ENCODE results near the gene ZNF385D.

Gene ZNF385D

DNA sequence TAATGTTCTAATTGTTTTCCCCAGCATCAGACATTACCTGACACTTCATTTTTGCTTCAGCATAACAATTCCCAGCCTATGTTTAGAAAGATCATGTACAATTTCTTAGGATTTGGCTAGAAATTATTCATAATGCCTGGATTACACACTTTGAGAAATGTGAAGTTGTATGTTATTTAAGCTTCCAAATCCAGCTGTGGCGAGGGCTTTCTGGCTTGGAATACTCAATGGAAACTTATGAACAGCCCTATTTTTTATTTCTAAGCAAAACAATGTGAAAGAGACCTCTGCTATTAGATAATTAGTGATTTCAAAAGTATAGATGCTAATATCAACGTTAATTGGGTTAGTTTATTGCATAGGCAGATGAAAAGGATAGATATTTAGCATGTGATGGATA lies 341.6 kb downstream of the ZNF385D start:
- TF ChIP-seq OSR1 (CRISPR knock-in tag; IDR thresholded peaks at IDR 0.05) (no peak), ZC3H10 (CRISPR knock-in tag; IDR thresholded peaks at IDR 0.05) (no peak), GLIS3 (CRISPR knock-in tag; IDR thresholded peaks at IDR 0.05) (no peak), ZFP3 (CRISPR knock-in tag; IDR thresholded peaks at IDR 0.05) (no peak), PPARA (CRISPR knock-in tag; IDR thresholded peaks at IDR 0.05; ENCODE audit: borderline replicate concordance) (no peak), ESRRG (CRISPR knock-in tag; IDR thresholded peaks at IDR 0.05) (no peak), BACH2 (CRISPR knock-in tag; IDR thresholded peaks at IDR 0.05; ENCODE audit: borderline replicate concordance) (no peak), ZNF70 (CRISPR knock-in tag; IDR thresholded peaks at IDR 0.05) (no peak), CSDC2 (CRISPR knock-in tag; IDR thresholded peaks at IDR 0.05) (no peak), ZFP30 (CRISPR knock-in tag; IDR thresholded peaks at IDR 0.05) (no peak), ISL1 (CRISPR knock-in tag; IDR thresholded peaks at IDR 0.05) (no peak), ARNTL (CRISPR knock-in tag; IDR thresholded peaks at IDR 0.05; ENCODE audit: borderline replicate concordance, low read depth) (no peak), RARB (CRISPR knock-in tag; IDR thresholded peaks at IDR 0.05) (no peak), ZNF8 (CRISPR knock-in tag; IDR thresholded peaks at IDR 0.05) (no peak)
- TF ChIP-seq, protein P1, sequence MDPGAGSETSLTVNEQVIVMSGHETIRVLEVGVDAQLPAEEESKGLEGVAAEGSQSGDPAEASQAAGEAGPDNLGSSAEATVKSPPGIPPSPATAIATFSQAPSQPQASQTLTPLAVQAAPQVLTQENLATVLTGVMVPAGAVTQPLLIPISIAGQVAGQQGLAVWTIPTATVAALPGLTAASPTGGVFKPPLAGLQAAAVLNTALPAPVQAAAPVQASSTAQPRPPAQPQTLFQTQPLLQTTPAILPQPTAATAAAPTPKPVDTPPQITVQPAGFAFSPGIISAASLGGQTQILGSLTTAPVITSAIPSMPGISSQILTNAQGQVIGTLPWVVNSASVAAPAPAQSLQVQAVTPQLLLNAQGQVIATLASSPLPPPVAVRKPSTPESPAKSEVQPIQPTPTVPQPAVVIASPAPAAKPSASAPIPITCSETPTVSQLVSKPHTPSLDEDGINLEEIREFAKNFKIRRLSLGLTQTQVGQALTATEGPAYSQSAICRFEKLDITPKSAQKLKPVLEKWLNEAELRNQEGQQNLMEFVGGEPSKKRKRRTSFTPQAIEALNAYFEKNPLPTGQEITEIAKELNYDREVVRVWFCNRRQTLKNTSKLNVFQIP (CRISPR knock-in tag; IDR thresholded peaks at IDR 0.05; ENCODE audit: borderline replicate concordance, low read depth) = no peak
- TF ChIP-seq, protein P2, sequence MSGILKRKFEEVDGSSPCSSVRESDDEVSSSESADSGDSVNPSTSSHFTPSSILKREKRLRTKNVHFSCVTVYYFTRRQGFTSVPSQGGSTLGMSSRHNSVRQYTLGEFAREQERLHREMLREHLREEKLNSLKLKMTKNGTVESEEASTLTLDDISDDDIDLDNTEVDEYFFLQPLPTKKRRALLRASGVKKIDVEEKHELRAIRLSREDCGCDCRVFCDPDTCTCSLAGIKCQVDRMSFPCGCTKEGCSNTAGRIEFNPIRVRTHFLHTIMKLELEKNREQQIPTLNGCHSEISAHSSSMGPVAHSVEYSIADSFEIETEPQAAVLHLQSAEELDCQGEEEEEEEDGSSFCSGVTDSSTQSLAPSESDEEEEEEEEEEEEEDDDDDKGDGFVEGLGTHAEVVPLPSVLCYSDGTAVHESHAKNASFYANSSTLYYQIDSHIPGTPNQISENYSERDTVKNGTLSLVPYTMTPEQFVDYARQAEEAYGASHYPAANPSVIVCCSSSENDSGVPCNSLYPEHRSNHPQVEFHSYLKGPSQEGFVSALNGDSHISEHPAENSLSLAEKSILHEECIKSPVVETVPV (CRISPR knock-in tag; IDR thresholded peaks at IDR 0.05) = no peak
- no peak for ATAC-seq

- no peak for ATAC-seq
- TF ChIP-seq OSR1 (CRISPR knock-in tag; IDR thresholded peaks at IDR 0.05) (no peak), BACH2 (CRISPR knock-in tag; IDR thresholded peaks at IDR 0.05; ENCODE audit: borderline replicate concordance) (no peak), ZFP3 (CRISPR knock-in tag; IDR thresholded peaks at IDR 0.05) (no peak), PPARA (CRISPR knock-in tag; IDR thresholded peaks at IDR 0.05; ENCODE audit: borderline replicate concordance) (no peak), ZC3H10 (CRISPR knock-in tag; IDR thresholded peaks at IDR 0.05) (no peak), TOX (CRISPR knock-in tag; IDR thresholded peaks at IDR 0.05; ENCODE audit: borderline replicate concordance) (no peak)
- TF ChIP-seq, protein P2 (CRISPR knock-in tag; IDR thresholded peaks at IDR 0.05) = no peak
These were observed 343.3 kb downstream of the ZNF385D start for GRCh38 chr3:21407743-21408142.

- TF ChIP-seq ZNF8 (CRISPR knock-in tag; IDR thresholded peaks at IDR 0.05) = no peak
- no peak for TF ChIP-seq CREB5 (CRISPR knock-in tag; IDR thresholded peaks at IDR 0.05; ENCODE audit: low read depth)
- no peak for TF ChIP-seq ZC3H10 (CRISPR knock-in tag; IDR thresholded peaks at IDR 0.05)
- TF ChIP-seq ISL1 (CRISPR knock-in tag; IDR thresholded peaks at IDR 0.05) = no peak
- TF ChIP-seq, protein P2 (CRISPR knock-in tag; IDR thresholded peaks at IDR 0.05) = no peak
- no peak for TF ChIP-seq PPARA (CRISPR knock-in tag; IDR thresholded peaks at IDR 0.05; ENCODE audit: borderline replicate concordance)
- no peak for TF ChIP-seq CSDC2 (CRISPR knock-in tag; IDR thresholded peaks at IDR 0.05)
- TF ChIP-seq, protein P1 (CRISPR knock-in tag; IDR thresholded peaks at IDR 0.05; ENCODE audit: borderline replicate concordance, low read depth) = no peak
- TF ChIP-seq TCF4 (CRISPR knock-in tag; IDR thresholded peaks at IDR 0.05; ENCODE audit: borderline replicate concordance) = no peak
- TF ChIP-seq ESRRG (CRISPR knock-in tag; IDR thresholded peaks at IDR 0.05) = no peak
- TF ChIP-seq ZFP30 (CRISPR knock-in tag; IDR thresholded peaks at IDR 0.05) = no peak
- TF ChIP-seq ZFP3 (CRISPR knock-in tag; IDR thresholded peaks at IDR 0.05) = no peak
- ATAC-seq = no peak
These were observed 345.0 kb downstream of the ZNF385D start for GRCh38 chr3:21405671-21406667.

Measured in SK-N-SH treated with all-trans-retinoic acid at 6 μM for 48 hours (cell line).